ENCODE data around the gene GSN.

The GSN gene

GRCh38 chr9:121284733-121285451 lies 16.9 kb downstream of the GSN start:
- no peak for TF ChIP-seq CTCF (IDR thresholded peaks at IDR 0.05; ENCODE audit: borderline replicate concordance, insufficient read depth, low read depth, low read length)
- H3K4me3 ChIP-seq (ENCODE audit: low read depth, low read length): no peak overlapping the region

GRCh38 chr9:121285835-121286687 lies 18.1 kb downstream of the GSN start:
- no peak overlapping the region for H3K4me3 ChIP-seq (ENCODE audit: low read depth, low read length)
- TF ChIP-seq CTCF (IDR thresholded peaks at IDR 0.05; ENCODE audit: borderline replicate concordance, insufficient read depth, low read depth, low read length): no peak

- no peak overlapping the region for H3K4me3 ChIP-seq (ENCODE audit: low read depth, low read length)
- no peak for TF ChIP-seq CTCF (IDR thresholded peaks at IDR 0.05; ENCODE audit: borderline replicate concordance, insufficient read depth, low read depth, low read length)
These were observed 18.7 kb downstream of the GSN start for GRCh38 chr9:121286688-121286972.

GRCh38 chr9:121286973-121287741 lies 19.2 kb downstream of the GSN start:
- no peak for TF ChIP-seq CTCF (IDR thresholded peaks at IDR 0.05; ENCODE audit: borderline replicate concordance, insufficient read depth, low read depth, low read length)
- no peak overlapping the region for H3K4me3 ChIP-seq (ENCODE audit: low read depth, low read length)

- H3K4me3 ChIP-seq (ENCODE audit: low read depth, low read length): no peak overlapping the region
- no peak for TF ChIP-seq CTCF (IDR thresholded peaks at IDR 0.05; ENCODE audit: borderline replicate concordance, insufficient read depth, low read depth, low read length)
These were observed 20.7 kb downstream of the GSN start for GRCh38 chr9:121288673-121289025.

GRCh38 chr9:121289026-121289771 lies 21.2 kb downstream of the GSN start:
- H3K4me3 ChIP-seq (ENCODE audit: low read depth, low read length): no peak overlapping the region
- no peak for TF ChIP-seq CTCF (IDR thresholded peaks at IDR 0.05; ENCODE audit: borderline replicate concordance, insufficient read depth, low read depth, low read length)
